ENCODE measurements around the gene PYGM. TPM values are rescaled to one million over a fixed set of nuclear protein-coding genes. Genes with fewer than 3 reads are reported as not detected.

Gene PYGM
- total and polyA plus RNA-seq, 2 of the 13 experiments (the other 11 are each of a cell fraction or from before 2014, with no cell fraction given): 0.11 to 0.12 TPM

GRCh38 chr11:64803158-64803845 is 43.5 kb upstream of the PYGM start, which contains the start of gene MAP4K2 (continued):
- no peak for TF ChIP-seq ZNF30 (CRISPR knock-in tag; IDR thresholded peaks at IDR 0.05)
- TF ChIP-seq ARID2 (CRISPR knock-in tag; IDR thresholded peaks at IDR 0.05; ENCODE audit: borderline replicate concordance): no peak
- TF ChIP-seq KLF16 (CRISPR knock-in tag; IDR thresholded peaks at IDR 0.05): no peak
- no peak for TF ChIP-seq ZNF484 (CRISPR knock-in tag; IDR thresholded peaks at IDR 0.05; ENCODE audit: borderline replicate concordance, low read depth)
- peak; percentile 92 for TF ChIP-seq ZBTB25 (CRISPR knock-in tag; IDR thresholded peaks at IDR 0.05)
- no peak for TF ChIP-seq GZF1 (CRISPR knock-in tag; IDR thresholded peaks at IDR 0.05)
- no peak for TF ChIP-seq ZNF737 (CRISPR knock-in tag; IDR thresholded peaks at IDR 0.05; ENCODE audit: borderline replicate concordance)
- TF ChIP-seq HMGXB4 (CRISPR knock-in tag; IDR thresholded peaks at IDR 0.05; ENCODE audit: borderline replicate concordance in 1 of 2, low read depth in 1 of 2): peak in 1 of 2 experiments; percentile 26; a peak in 1 of 4 replicates
- TF ChIP-seq ZFAT (CRISPR knock-in tag; conservative IDR thresholded peaks at IDR 0.05): no peak
- no peak for TF ChIP-seq ZMAT5 (CRISPR knock-in tag; IDR thresholded peaks at IDR 0.05; ENCODE audit: borderline replicate concordance, low read depth)
- TF ChIP-seq EZH2 (conservative IDR thresholded peaks at IDR 0.05; ENCODE audit: low read depth, low read length): no peak
- no peak for TF ChIP-seq RFX5 (IDR thresholded peaks at IDR 0.05; ENCODE audit: low read depth, low read length)
- no peak for TF ChIP-seq SP1 (IDR thresholded peaks at IDR 0.05)
- no peak; the same call in 1 of the 2 replicates for TF ChIP-seq SP1 (CRISPR knock-in tag; IDR thresholded peaks at IDR 0.05)
- TF ChIP-seq, protein P1, sequence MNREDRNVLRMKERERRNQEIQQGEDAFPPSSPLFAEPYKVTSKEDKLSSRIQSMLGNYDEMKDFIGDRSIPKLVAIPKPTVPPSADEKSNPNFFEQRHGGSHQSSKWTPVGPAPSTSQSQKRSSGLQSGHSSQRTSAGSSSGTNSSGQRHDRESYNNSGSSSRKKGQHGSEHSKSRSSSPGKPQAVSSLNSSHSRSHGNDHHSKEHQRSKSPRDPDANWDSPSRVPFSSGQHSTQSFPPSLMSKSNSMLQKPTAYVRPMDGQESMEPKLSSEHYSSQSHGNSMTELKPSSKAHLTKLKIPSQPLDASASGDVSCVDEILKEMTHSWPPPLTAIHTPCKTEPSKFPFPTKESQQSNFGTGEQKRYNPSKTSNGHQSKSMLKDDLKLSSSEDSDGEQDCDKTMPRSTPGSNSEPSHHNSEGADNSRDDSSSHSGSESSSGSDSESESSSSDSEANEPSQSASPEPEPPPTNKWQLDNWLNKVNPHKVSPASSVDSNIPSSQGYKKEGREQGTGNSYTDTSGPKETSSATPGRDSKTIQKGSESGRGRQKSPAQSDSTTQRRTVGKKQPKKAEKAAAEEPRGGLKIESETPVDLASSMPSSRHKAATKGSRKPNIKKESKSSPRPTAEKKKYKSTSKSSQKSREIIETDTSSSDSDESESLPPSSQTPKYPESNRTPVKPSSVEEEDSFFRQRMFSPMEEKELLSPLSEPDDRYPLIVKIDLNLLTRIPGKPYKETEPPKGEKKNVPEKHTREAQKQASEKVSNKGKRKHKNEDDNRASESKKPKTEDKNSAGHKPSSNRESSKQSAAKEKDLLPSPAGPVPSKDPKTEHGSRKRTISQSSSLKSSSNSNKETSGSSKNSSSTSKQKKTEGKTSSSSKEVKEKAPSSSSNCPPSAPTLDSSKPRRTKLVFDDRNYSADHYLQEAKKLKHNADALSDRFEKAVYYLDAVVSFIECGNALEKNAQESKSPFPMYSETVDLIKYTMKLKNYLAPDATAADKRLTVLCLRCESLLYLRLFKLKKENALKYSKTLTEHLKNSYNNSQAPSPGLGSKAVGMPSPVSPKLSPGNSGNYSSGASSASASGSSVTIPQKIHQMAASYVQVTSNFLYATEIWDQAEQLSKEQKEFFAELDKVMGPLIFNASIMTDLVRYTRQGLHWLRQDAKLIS (CRISPR knock-in tag; IDR thresholded peaks at IDR 0.05): no peak
- no peak for TF ChIP-seq MATR3 (CRISPR knock-in tag; IDR thresholded peaks at IDR 0.05)
- TF ChIP-seq ARID4A (CRISPR knock-in tag; IDR thresholded peaks at IDR 0.05; ENCODE audit: borderline replicate concordance): peak; percentile 39; the same call in 1 of the 2 replicates
- no peak for TF ChIP-seq DNMT1 (CRISPR knock-in tag; IDR thresholded peaks at IDR 0.05)

Measured in HepG2 (cell line).